RKO (cell line): ENCODE data around the gene RABGAP1L.

Experiments
- DNase-seq: peaks from one replicate; pipeline ENCODE4 v3.0.0-alpha.2; 2016; ENCODE audit warnings: low spot score

RABGAP1L gene

GRCh38 chr1:174938281-174939007 is 779.1 kb downstream of the RABGAP1L start:
- no peak for DNase-seq

GRCh38 chr1:174939775-174940545 is 780.6 kb downstream of the RABGAP1L start:
- no peak for DNase-seq

GRCh38 chr1:174940646-174941175 is 781.4 kb downstream of the RABGAP1L start:
- no peak for DNase-seq

- no peak for DNase-seq
These were observed 783.4 kb downstream of the RABGAP1L start for GRCh38 chr1:174942547-174943255.

GRCh38 chr1:174946031-174946430 is 786.7 kb downstream of the RABGAP1L start:
- DNase-seq = no peak

GRCh38 chr1:174949061-174949460 is 789.7 kb downstream of the RABGAP1L start:
- no peak for DNase-seq

- no peak for DNase-seq
These were observed 790.3 kb downstream of the RABGAP1L start for GRCh38 chr1:174949645-174950044.

GRCh38 chr1:174953285-174954072 is 794.2 kb downstream of the RABGAP1L start:
- no peak for DNase-seq

GRCh38 chr1:174954073-174954460 is 794.7 kb downstream of the RABGAP1L start:
- DNase-seq = no peak

GRCh38 chr1:174954671-174955669 is 795.6 kb downstream of the RABGAP1L start:
- DNase-seq = no peak

GRCh38 chr1:174956086-174956485 is 796.8 kb downstream of the RABGAP1L start:
- DNase-seq = no peak

- no peak for DNase-seq
These were observed 797.7 kb downstream of the RABGAP1L start for GRCh38 chr1:174956976-174957375.

- DNase-seq = no peak
These were observed 798.5 kb downstream of the RABGAP1L start for GRCh38 chr1:174957829-174958228.

- no peak for DNase-seq
These were observed 799.1 kb downstream of the RABGAP1L start for GRCh38 chr1:174958396-174958795.

- no peak for DNase-seq
These were observed 801.0 kb downstream of the RABGAP1L start for GRCh38 chr1:174960362-174960761.

- no peak for DNase-seq
These were observed 804.3 kb downstream of the RABGAP1L start for GRCh38 chr1:174963529-174964125.

GRCh38 chr1:174964261-174964971 is 805.1 kb downstream of the RABGAP1L start:
- no peak for DNase-seq

GRCh38 chr1:174964972-174965361 is 805.6 kb downstream of the RABGAP1L start:
- no peak for DNase-seq

GRCh38 chr1:174965362-174966007 is 806.2 kb downstream of the RABGAP1L start:
- DNase-seq = no peak
